HG03442 (cell line): ENCODE data around the gene LSMEM2.
A peak's percentile ranks its signal among the peaks of the same experiment; 100 is the strongest.
"Not testable (repeated sequence)": the region's sequence is repeated elsewhere in the genome, so short reads cannot be mapped to it uniquely, and the experiment has no call there.

ENCODE experiments used
- ATAC-seq: cut with Tn5 transposase; IDR thresholded peaks from one replicate; pipeline ENCODE4 v1.9.1; 2021; ENCODE audit warnings: mild to moderate bottlenecking, moderate library complexity; ENCODE audit not compliant: unreplicated experiment

LSMEM2 gene

GRCh38 chr3:50275996-50276761 lies 2.7 kb upstream of the LSMEM2 start:
- ATAC-seq = no peak

GRCh38 chr3:50276762-50277101 lies 2.2 kb upstream of the LSMEM2 start:
- ATAC-seq = no peak

- ATAC-seq = no peak
Measured at GRCh38 chr3:50278123-50278879, 586 bp upstream of the LSMEM2 start.

- no peak for ATAC-seq
Measured at GRCh38 chr3:50279255-50280016, 549 bp downstream of the LSMEM2 start.

GRCh38 chr3:50284121-50284520 lies 5.2 kb downstream of the LSMEM2 start:
- ATAC-seq = not testable (repeated sequence)

- ATAC-seq = no peak
Measured at GRCh38 chr3:50286322-50287227, 7.7 kb downstream of the LSMEM2 start.

GRCh38 chr3:50287262-50287661 lies 8.4 kb downstream of the LSMEM2 start:
- no peak for ATAC-seq

GRCh38 chr3:50288387-50289007 lies 9.6 kb downstream of the LSMEM2 start:
- no peak for ATAC-seq

GRCh38 chr3:50289130-50289529 lies 10.2 kb downstream of the LSMEM2 start:
- no peak for ATAC-seq

- ATAC-seq = no peak
Measured at GRCh38 chr3:50290161-50290641, 11.3 kb downstream of the LSMEM2 start.

GRCh38 chr3:50292159-50293078 lies 13.5 kb downstream of the LSMEM2 start, which contains the start of gene IFRD2:
IFRD2 (minus strand) TSS chr3:50292429; CDS start chr3:50292274, 155 bp downstream.
- ATAC-seq = peak; percentile 91

- ATAC-seq = no peak
Measured at GRCh38 chr3:50293079-50293801, 14.4 kb downstream of the LSMEM2 start.

GRCh38 chr3:50294089-50294488 lies 15.2 kb downstream of the LSMEM2 start:
- ATAC-seq = no peak

GRCh38 chr3:50294492-50295403 lies 15.9 kb downstream of the LSMEM2 start:
- no peak for ATAC-seq

GRCh38 chr3:50295553-50296431 lies 16.9 kb downstream of the LSMEM2 start:
- no peak for ATAC-seq

GRCh38 chr3:50296721-50297383 lies 18.0 kb downstream of the LSMEM2 start:
- ATAC-seq = no peak
